Esophagus squamous epithelium (tissue), 5 donors: ENCODE measurements around the gene DENND2C. TPM values are rescaled to one million over a fixed set of nuclear protein-coding genes. Genes with fewer than 3 reads are reported as not detected.
A peak's percentile ranks its signal among the peaks of the same experiment; 100 is the strongest.

Experiments used
- DNase-seq: peaks from one replicate; lab custom pipeline; 2025; lab: John Stamatoyannopoulos, UW
- H3K27ac ChIP-seq, 4 donors: fragments of 200-600 bp; sonication (generic); one replicate each; pipeline ENCODE4 v1.5.1; 2016 to 2019; ENCODE audit warnings: mild to moderate bottlenecking in 1 of 4
- H3K27me3 ChIP-seq, 4 donors: fragments of 200-600 bp; sonication (generic); 1 replicate in 3 of 4; 2 replicates in 1 of 4; pipeline versions ENCODE4 v1.5.1 to v1.6.0; 2017 to 2021; ENCODE audit warnings: antibody characterized with exemption in 1 of 4
- H3K36me3 ChIP-seq, 3 donors: fragments of 200-600 bp; sonication (generic); one replicate each; pipeline ENCODE4 v1.5.1; 2016 to 2019
- H3K4me1 ChIP-seq, 3 donors: fragments of 200-600 bp; sonication (generic); one replicate each; pipeline ENCODE4 v1.5.1; 2017 to 2019
- H3K4me3 ChIP-seq, 4 donors: fragments of 200-600 bp; sonication (generic); 1 replicate in 3 of 4; 2 replicates in 1 of 4; pipeline ENCODE4 v1.5.1; 2016 to 2019; ENCODE audit warnings: mild to moderate bottlenecking in 2 of 4, moderate library complexity in 1 of 4
- H3K9me3 ChIP-seq, 3 donors: fragments of 200-600 bp; sonication (generic); one replicate each; pipeline ENCODE4 v1.5.1; 2016 to 2019
- CTCF ChIP-seq, 6 experiments: fragments of 450-650 bp in 4 of 6; fragments of 200-600 bp in 2 of 6; sonication (generic) in 2 of 6; IDR thresholded peaks; one replicate each; pipeline ENCODE4 v1.5.1; 2016 to 2019; ENCODE audit warnings: antibody characterized with exemption in 6 of 6, mild to moderate bottlenecking in 4 of 6, moderate library complexity in 4 of 6
- POLR2A ChIP-seq, 4 donors: fragments of 450-650 bp; IDR thresholded peaks; one replicate each; pipeline ENCODE4 v1.6.1; 2017; ENCODE audit warnings: antibody characterized with exemption in 4 of 4, mild to moderate bottlenecking in 4 of 4, moderate library complexity in 3 of 4
- WGBS, 2 donors: methylation state at CpG; one replicate each; pipeline ENCODE4 v1.1.5; 2018; 5-methylcytosine and 5-hydroxymethylcytosine counted together
- intact Hi-C: fragments of 100-400 bp; cut with DNase I; formaldehyde crosslinking; loops from one replicate; pipeline ENCODE4 v1.15.0; 2022
- total RNA-seq, 4 donors: library from RNA; depleted of rRNA; stranded (reverse); fragments of >200 nt; gene quantifications; one replicate each; pipeline ENCODE4 v1.1.0, GENCODE V29; 2016
- donor health status: DM: yes; HTN: yes; CAD: no.

Gene DENND2C
- total RNA-seq, 4 donors from 2014 or later = 30.3 to 67.0 (median 41.2) TPM

- intact Hi-C loops = no loop called here
- Histone ChIP-seq H3K4me1 (peaks cover 0 to 53% (median 0%) of the 10 kb centered on the region in 3 donors), H3K27ac (peak overlapping the region in 3 of 4 donors; percentile 89 to 94 (median 91)), H3K27me3 (no peaks in the 10 kb centered on the region), H3K4me3 (no peak overlapping the region), H3K9me3 (no peaks in the 10 kb centered on the region), H3K36me3 (peaks cover 0 to 76% (median 13%) of the 10 kb centered on the region in 3 donors)
- DNase-seq = no peak
- TF ChIP-seq POLR2A (IDR thresholded peaks at IDR 0.05) (no peak), CTCF (IDR thresholded peaks at IDR 0.05) (no peak)
- 50 to 57% methylated on average over 1 of the region's 1 CpG for WGBS, 2 donors
Observed at GRCh38 chr1:114607223-114607622, 62.6 kb downstream of the DENND2C start.

- H3K27ac ChIP-seq = no peak overlapping the region
- DNase-seq = no peak
- 69 to 83% methylated on average over 1 of the region's 1 CpG for WGBS, 2 donors
- no peaks in the 10 kb centered on the region for H3K27me3 ChIP-seq
- peaks cover 0 to 85% (median 8%) of the 10 kb centered on the region in 3 donors for H3K36me3 ChIP-seq
- TF ChIP-seq POLR2A (IDR thresholded peaks at IDR 0.05) (no peak), CTCF (IDR thresholded peaks at IDR 0.05) (no peak)
- no peaks in the 10 kb centered on the region for H3K9me3 ChIP-seq
- peaks cover 0 to 23% (median 3%) of the 10 kb centered on the region in 3 donors for H3K4me1 ChIP-seq
- intact Hi-C loops = no loop called here
- no peak overlapping the region for H3K4me3 ChIP-seq
Observed at GRCh38 chr1:114597949-114598348, 71.9 kb downstream of the DENND2C start.

- H3K4me3 ChIP-seq = no peak overlapping the region
- H3K27ac ChIP-seq = peak overlapping the region; percentile 79 to 85 (median 84)
- H3K27me3 ChIP-seq = no peaks in the 10 kb centered on the region
- intact Hi-C loops = no loop called here
- DNase-seq = no peak
- no peaks in the 10 kb centered on the region for H3K9me3 ChIP-seq
- H3K4me1 ChIP-seq = peaks cover 0 to 23% (median 3%) of the 10 kb centered on the region in 3 donors
- TF ChIP-seq CTCF (IDR thresholded peaks at IDR 0.05) (no peak), POLR2A (IDR thresholded peaks at IDR 0.05) (no peak)
- peaks cover 0 to 85% (median 4%) of the 10 kb centered on the region in 3 donors for H3K36me3 ChIP-seq
Observed at GRCh38 chr1:114595602-114596001, 74.2 kb downstream of the DENND2C start.

- intact Hi-C loops = no loop called here
- TF ChIP-seq CTCF (IDR thresholded peaks at IDR 0.05) (no peak), POLR2A (IDR thresholded peaks at IDR 0.05) (no peak)
- Histone ChIP-seq H3K27me3 (no peaks in the 10 kb centered on the region), H3K27ac (no peak overlapping the region), H3K9me3 (no peaks in the 10 kb centered on the region), H3K4me3 (no peak overlapping the region), H3K4me1 (peaks cover 0 to 23% (median 3%) of the 10 kb centered on the region in 3 donors), H3K36me3 (peaks cover 0 to 84% (median under 1%) of the 10 kb centered on the region in 3 donors)
- 90 to 97% methylated on average over 3 of the region's 3 CpGs for WGBS, 2 donors
- no peak for DNase-seq
Observed at GRCh38 chr1:114594046-114594445, 75.8 kb downstream of the DENND2C start.

GRCh38 chr1:114589122-114589521, 80.7 kb downstream of the DENND2C start:
- TF ChIP-seq POLR2A (IDR thresholded peaks at IDR 0.05) (no peak), CTCF (IDR thresholded peaks at IDR 0.05) (no peak)
- 64 to 87% methylated on average over 3 of the region's 3 CpGs for WGBS, 2 donors
- no peak for DNase-seq

More at GRCh38 chr1:114589122-114589521, 80.7 kb downstream of the DENND2C start:
- no peak overlapping the region for H3K4me3 ChIP-seq
- no peak overlapping the region for H3K27ac ChIP-seq
- H3K4me1 ChIP-seq = no peaks in the 10 kb centered on the region
- intact Hi-C loops = no loop called here
- H3K27me3 ChIP-seq = no peaks in the 10 kb centered on the region
- H3K9me3 ChIP-seq = no peaks in the 10 kb centered on the region
- H3K36me3 ChIP-seq = peaks cover 0 to 98% (median 9%) of the 10 kb centered on the region in 3 donors
